HPDE6-E6E7 (cell line): ENCODE data around the gene OXGR1.
A peak's percentile ranks its signal among the peaks of the same experiment; 100 is the strongest.
"Not testable (repeated sequence)": the region's sequence is repeated elsewhere in the genome, so short reads cannot be mapped to it uniquely, and the experiment has no call there.

ENCODE experiments used
- DNase-seq: peaks from one replicate; pipeline ENCODE4 v3.0.0; 2011; ENCODE audit warnings: missing footprints; ENCODE audit errors: extremely low spot score

Gene OXGR1

DNA sequence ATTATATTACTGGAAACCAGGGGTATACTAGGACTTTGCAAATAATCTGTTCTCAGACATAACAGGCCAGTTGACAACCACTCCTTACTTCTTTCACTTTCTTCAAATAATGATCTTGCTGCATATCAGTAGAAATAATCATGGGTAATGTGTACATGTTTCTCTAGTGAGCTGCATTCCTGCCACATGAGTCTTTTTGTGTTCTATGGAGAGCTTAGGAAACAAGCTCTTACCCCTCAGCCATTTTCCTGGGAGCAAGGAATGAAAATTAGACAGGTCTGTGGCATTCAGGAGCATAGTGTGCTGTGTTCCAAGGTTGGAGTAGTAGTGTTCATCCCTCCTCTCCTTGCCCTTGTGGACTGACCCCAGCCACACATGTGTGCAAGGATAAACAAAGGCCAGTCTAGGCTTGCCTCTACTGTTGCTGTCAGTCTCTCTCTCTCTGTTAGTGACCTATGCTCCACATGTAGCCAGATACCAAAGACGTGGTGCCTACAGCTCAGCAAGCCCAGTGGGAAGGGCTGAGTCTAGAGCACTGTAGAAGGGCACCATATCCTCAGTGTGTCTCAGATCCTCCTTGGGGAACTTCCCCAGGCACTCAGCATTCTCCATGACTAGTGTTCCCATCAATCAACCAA lies 11.5 kb upstream of the OXGR1 start:
- DNase-seq = no peak

GRCh38 chr13:97004886-97005285 lies 10.6 kb upstream of the OXGR1 start:
- no peak for DNase-seq

GRCh38 chr13:97004096-97004876 lies 10.0 kb upstream of the OXGR1 start:
- no peak for DNase-seq

DNA sequence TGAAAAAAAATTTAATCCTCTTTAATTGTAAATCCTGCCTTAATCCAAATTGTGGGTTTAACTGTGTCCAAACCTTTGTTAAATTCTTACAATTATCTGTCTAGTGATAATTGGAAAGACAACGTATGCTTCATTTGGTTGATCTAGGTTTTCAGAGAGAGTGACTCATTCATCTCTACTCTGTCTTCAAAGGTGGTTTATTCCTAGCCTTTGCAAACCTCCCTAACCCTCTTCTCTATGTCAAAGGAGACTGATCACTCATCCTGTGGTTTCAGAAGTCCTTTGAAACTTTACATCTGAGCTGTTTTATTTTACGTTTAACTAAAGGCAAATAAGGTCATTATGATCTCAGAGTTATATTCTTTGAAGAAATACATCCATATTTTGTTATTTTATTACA lies 8.8 kb upstream of the OXGR1 start:
- no peak for DNase-seq

DNA sequence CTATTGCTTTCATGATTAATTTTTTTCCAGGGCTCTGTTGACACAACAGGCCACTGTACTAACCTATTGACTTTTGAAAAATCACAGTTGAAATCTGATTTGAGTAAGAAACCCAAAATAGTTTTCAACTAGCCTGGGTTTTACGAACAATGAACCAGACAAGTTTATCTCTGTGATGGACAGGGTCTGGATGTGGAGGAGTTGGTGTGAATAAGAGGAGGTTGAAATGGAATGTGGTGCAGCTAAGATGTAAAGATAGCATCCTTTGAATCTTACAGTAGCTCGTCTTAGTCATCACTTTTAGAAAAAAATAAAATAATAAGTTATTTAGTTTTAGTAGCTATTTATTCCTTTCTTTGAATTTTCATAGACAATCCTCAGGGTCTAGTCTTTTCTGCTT lies 8.3 kb upstream of the OXGR1 start:
- DNase-seq = no peak

DNA sequence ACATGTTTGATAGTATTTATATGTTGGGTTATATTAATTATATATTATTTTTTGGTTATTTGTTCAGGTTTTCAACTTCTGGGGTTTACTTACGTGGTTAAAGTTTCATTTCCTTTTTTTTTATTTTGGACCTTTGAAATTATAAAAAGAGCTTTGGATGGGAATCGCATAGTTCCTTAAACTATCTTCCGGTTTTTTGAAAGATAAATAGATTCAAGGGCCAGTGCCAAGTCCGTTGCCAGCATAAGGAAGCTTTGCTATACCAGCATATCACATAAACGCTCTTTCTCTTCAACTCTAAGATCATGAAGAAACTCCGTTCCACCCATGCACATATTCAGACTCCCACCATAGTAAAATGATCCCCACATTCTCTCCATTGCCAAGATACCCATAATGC lies 7.4 kb upstream of the OXGR1 start:
- no peak for DNase-seq

DNA sequence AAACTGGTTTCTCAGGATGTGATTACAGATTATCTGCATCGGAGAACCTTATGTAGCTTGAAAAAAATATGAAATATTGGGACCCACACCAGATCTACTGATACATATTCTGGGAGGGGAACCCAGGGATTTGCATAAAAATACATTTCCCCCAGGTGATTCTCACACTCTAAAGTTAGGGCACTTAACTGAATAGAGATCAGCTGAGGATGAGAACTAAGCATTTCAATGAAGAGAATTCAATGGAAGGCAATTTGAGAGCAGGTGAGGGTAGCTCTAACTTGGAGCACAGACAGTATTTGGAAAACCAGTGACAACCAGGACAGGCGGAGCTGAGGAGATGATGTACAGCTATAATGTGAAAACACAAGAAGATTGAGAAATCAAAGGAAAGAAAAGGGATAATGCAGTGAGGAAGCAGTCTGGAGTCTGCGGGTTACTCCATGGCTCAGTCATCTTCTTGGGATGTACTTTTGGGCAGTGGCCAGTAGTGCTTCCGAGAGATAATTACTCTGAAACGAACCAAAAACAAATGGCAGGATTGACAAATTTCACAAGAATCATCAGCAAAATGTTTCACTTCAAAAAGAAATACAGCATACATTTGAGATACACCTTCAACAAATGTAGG lies 6.1 kb upstream of the OXGR1 start:
- no peak for DNase-seq

GRCh38 chr13:96999091-96999490 lies 4.8 kb upstream of the OXGR1 start:
- DNase-seq = no peak

- no peak for DNase-seq
These were observed 3.8 kb upstream of the OXGR1 start for GRCh38 chr13:96998051-96998450.

DNA sequence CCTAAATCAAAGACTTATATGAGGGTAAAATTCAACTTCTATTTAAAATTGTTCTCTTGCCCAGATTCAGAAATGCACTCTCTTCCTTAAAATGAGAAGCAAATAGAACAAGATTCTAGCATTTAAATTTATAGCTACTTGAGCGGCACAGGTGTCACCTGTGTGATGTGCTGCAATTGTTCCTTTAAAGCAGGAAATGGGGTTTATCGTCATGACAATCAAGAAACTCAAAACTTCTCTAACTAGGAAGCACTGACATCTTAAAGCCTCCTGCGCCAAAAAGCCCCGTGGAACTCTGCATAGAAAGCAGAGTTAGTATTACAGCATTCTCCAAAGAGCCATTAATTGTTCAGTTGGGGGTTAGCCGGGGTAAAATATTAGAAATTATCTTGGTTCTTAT lies 2.6 kb upstream of the OXGR1 start:
- no peak for DNase-seq

DNA sequence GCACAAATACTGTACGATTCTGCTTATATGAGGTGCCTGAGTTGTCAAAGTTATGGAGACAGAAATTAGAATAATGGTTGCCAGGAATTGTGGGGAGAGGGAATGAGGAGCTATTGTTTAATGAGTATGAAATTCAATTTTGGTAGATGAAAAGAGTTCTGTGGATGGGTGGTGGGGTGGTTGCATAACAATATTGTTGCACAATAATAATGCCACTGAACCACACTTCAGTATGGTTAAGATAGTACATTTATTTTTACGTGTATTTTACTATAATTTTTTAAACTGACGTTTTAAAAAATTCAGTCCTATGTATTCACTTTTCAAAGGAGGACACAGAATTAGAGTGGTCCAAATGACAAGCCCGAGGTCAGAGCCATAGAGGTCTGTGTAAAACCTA lies 1.8 kb upstream of the OXGR1 start:
- DNase-seq = no peak

GRCh38 chr13:96994858-96995243 lies 575 bp upstream of the OXGR1 start:
- DNase-seq = no peak

- no peak for DNase-seq
These were observed 651 bp downstream of the OXGR1 start for GRCh38 chr13:96993634-96994016.

DNA sequence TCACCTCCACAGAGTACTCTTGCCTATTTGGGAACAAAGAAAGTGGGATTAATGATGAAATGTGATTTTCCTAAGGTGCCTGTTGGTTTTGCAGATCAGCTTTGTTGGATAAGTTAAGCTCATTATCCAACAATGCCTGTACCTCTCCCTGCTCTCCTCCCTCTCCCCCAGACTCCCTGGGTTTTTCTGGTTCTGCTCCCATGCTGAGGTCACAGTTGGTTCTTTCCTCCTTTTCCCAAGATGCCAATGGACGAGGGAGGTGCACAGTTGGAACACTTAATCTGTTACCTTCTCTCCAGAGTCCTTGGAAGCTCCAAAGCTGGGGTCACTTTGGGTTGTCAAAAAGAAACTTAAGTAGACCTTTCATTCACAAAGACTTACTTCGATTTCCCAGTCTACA lies 1.6 kb downstream of the OXGR1 start:
- no peak for DNase-seq

GRCh38 chr13:96991072-96991471 lies 3.2 kb downstream of the OXGR1 start:
- DNase-seq = no peak

DNA sequence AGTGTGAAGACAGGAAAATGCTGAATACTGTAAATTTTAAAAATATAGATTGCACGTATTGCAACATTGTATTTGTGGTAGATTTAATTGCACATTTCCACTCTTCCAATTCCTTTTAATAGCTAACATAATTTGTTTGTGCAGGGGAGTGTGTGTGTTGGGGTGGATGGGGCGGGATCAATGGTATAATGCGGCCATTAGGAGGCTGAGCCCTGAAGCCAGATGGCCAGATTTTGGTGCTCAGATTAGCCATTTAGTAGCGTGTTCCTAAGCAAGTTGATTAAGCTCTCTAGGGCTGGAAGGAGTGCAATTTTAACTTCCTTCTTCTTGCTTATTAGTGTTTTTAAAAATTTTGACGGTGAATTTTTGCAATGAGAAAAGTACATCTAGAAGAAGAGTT lies 5.8 kb downstream of the OXGR1 start:
- no peak for DNase-seq

- DNase-seq = peak; percentile 56
These were observed 10.2 kb downstream of the OXGR1 start for GRCh38 chr13:96984051-96984508.

GRCh38 chr13:96982672-96983071 lies 11.6 kb downstream of the OXGR1 start:
- DNase-seq = no peak

DNA sequence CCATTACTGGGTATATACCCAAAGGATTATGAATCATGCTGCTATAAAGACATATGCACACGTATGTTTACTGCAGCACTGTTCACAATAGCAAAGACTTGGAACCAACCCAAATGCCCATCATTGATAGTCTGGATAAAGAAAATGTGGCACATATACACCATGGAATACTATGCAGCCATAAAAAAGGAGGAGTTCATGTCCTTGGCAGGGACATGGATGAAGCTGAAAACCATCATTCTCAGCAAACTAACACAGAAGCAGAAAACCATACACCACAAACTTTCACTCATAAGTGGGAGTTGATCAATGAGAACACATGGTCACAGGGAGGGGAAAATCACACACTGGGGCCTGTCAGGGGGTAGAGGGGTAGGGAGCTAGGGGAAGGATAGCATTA lies 14.4 kb downstream of the OXGR1 start:
- not testable (repeated sequence) for DNase-seq

GRCh38 chr13:96968027-96968426 lies 26.2 kb downstream of the OXGR1 start:
- DNase-seq = no peak

DNA sequence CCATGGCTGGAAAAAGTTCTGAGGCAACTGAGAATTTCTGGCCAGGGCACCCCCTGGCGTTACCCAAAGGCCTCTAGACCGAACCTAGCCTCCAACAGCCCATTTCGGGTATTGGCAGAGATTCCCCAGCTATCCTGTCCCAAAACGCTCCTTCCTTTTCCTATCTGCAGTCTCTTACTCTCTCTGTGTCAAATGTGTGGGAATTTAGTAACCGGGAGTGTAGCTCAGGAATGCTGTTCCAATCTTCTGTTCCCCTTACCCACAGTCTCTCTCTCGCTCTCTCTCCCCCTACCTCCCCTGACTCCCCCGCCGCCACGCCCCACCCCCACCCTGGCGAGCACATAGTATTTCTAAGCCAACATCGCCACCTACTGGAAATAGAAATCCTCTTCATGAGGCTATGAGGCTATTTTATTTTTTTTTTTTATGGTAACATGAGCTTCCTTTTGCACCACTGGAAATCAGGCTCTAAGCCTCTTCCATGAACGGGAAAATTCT lies 27.0 kb downstream of the OXGR1 start:
- DNase-seq = no peak

- DNase-seq = no peak
These were observed 27.7 kb downstream of the OXGR1 start for GRCh38 chr13:96966415-96967102.
